Kidney epithelial cell (primary cell): ENCODE results near the gene FKRP. TPM values are rescaled to one million over a fixed set of nuclear protein-coding genes. Genes with fewer than 3 reads are reported as not detected.
"Not testable (repeated sequence)": the region's sequence is repeated elsewhere in the genome, so short reads cannot be mapped to it uniquely, and the experiment has no call there.

Source experiments
- DNase-seq: peaks from one replicate; pipeline ENCODE4 v3.0.0-alpha.2; 2010; ENCODE audit warnings: low read depth
- H3K27me3 ChIP-seq: 2 replicates; pipeline ENCODE4 v1.6.0; 2011; ENCODE audit warnings: low read length; ENCODE audit not compliant: control insufficient read depth, insufficient read depth
- H3K36me3 ChIP-seq: 2 replicates; pipeline ENCODE4 v1.5.1; 2011; ENCODE audit warnings: low read length; ENCODE audit not compliant: control insufficient read depth, insufficient read depth
- H3K4me3 ChIP-seq: 2 replicates; pipeline ENCODE4 v1.5.1; 2011; ENCODE audit warnings: low read depth, mild to moderate bottlenecking, control low read depth, low read length
- CTCF ChIP-seq: IDR thresholded peaks from 2 replicates; pipeline ENCODE4 v1.5.1; 2011; ENCODE audit warnings: mild to moderate bottlenecking, moderate library complexity, low read length, control low read depth, inconsistent platforms; ENCODE audit not compliant: insufficient read depth, poor library complexity, severe bottlenecking
- total RNA-seq: library from RNA; depleted of rRNA; stranded (reverse); fragments of >200 nt; gene quantifications from 2 replicates; pipeline ENCODE4 v1.2.3, GENCODE V29; 2015

FKRP gene
- total RNA-seq, 1 donor from 2014 or later = 25.7 TPM

GRCh38 chr19:46773018-46773399 lies 27.2 kb downstream of the FKRP start:
- H3K36me3 ChIP-seq = peaks cover 4% of the 10 kb centered on the region
- H3K4me3 ChIP-seq = no peak overlapping the region
- TF ChIP-seq CTCF = no peak
- DNase-seq = no peak
- H3K27me3 ChIP-seq = no peaks in the 10 kb centered on the region

DNA sequence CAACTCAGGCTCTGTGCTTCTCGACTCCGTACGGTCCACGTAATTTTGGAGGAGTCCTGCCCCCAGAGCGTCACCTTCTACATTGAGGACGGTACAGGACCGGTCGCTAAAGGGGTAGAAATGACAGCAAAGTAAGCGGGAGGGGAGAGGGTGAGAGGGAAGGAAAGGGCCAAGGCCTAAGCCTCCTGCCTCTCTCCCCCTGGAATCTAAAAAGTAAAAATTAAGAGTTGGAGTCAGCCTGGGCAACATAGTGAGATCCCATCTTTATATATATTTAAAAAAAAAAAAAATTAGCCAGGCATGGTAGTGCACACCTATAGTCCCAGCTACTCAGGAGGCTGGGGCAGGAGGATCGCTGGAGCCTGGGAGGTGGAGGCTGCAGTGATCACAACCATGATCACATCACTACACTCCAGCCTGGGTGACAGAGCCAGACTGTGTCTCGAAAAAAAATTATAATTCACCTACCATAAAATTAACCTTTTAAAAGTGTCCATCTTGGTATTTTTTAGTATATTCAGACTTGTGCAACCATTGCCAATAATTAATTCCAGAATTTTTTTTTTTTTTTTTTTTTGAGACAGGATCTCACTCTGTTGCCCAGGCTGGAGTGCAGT lies 29.9 kb downstream of the FKRP start:
- H3K36me3 ChIP-seq = peaks cover 4% of the 10 kb centered on the region
- no peak for DNase-seq
- H3K27me3 ChIP-seq = no peaks in the 10 kb centered on the region
- TF ChIP-seq CTCF = no peak
- no peak overlapping the region for H3K4me3 ChIP-seq

DNA sequence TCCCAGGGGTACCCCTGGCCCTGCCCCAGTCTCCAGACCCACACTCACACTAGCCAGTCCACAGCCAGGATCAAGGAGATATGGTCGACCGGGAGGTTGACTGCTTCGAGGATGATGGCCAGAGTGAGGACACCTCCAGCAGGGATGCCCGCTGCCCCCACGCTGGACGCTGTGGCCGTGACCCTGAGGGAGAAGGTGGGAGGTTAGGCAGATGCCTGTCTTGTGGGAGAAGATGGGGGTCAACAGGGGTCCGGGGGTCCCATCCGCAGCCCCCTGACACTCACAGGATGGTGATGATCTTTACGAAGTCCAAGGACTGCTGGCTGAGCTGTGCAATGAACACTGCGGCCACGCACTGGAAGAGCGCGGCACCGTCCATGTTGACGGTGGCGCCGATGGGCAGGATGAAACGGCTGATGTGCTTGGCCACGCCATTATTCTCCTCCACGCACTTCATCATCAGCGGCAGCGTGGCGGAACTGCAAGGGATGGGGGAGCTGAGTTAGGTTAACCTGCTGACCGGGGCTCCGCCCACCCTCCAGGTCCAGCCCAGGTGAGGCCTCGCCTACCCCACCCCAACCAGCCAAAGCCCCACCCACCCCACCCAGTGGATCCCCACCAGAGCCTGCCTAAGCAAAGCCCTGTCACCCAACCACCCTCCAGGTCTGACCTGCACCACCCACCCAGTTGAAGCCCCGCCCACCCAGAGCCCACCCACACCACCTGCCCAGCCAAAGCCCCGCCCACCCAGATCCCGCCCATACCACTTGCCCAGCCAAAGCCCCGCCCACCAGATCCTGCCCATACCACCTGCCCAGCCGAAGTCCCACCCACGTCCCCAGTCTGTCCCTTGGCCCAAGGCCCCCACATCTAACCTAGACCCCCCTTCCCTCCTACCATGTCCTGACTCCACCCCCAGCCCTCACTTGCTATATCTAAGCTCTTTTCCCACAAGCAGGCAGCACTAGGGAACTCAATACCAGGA lies 31.4 kb downstream of the FKRP start:
- Histone ChIP-seq H3K27me3 (no peaks in the 10 kb centered on the region), H3K36me3 (peaks cover 4% of the 10 kb centered on the region), H3K4me3 (no peak overlapping the region)
- TF ChIP-seq CTCF = no peak
- no peak for DNase-seq

- not testable (repeated sequence) for H3K36me3 ChIP-seq, H3K4me3 ChIP-seq, H3K27me3 ChIP-seq, DNase-seq
These were observed 32.2 kb downstream of the FKRP start for GRCh38 chr19:46777956-46778645.

DNA sequence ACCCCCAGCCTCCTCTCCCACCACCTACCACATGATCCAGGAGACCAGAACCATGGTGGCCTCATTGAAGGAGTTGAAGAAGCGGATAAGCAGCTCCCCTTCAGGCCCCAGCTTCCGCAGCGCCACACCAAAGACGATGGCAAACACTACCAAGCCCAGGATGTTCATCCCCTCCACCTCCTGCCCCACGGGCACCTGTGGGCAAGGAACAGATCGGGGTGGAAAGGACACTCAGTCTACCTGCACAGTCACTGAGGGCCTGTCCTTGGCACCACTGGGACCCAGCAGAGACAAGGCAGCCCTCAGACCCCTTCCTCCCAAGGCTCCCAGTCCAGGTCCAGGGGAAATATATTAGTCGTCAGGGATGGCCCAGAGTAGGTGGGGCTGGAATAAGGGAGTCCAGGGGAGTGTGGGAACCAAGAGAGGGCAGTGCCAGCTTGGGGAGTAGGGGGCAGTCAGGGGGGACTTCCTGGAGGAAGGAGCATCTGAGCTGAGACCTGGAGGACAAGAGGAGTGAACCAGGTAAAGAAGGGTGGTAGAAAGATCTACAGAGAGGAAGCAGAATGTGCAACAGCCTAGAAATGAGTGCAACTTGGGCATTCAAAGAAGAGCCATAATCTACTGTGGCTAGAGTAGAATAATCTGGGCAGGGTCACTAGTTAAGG lies 36.6 kb downstream of the FKRP start:
- DNase-seq = no peak
- no peaks in the 10 kb centered on the region for H3K27me3 ChIP-seq
- no peaks in the 10 kb centered on the region for H3K36me3 ChIP-seq
- no peak for TF ChIP-seq CTCF
- H3K4me3 ChIP-seq = no peak overlapping the region

DNA sequence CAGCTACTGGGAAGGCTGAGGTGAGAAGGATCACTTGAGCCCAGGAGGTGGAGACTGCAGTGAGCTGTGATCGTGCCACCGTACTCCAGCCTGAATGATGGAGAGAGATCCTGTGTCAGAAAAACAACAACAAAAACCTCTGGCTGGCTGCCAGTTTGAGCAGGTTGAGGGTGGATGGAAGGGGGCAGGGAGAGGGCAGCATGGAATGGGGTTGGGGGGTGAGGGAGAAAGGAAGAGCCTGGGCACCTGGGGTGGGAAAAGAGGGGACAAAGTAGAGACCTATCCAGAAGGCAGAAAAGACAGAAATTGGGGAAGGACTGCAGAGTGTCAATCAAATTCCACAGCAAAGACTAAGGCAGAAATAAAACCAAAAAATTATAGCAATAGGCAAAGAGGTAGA lies 37.8 kb downstream of the FKRP start:
- no peak for TF ChIP-seq CTCF
- DNase-seq = no peak
- Histone ChIP-seq H3K27me3 (no peaks in the 10 kb centered on the region), H3K4me3 (no peak overlapping the region), H3K36me3 (no peaks in the 10 kb centered on the region)
